Heart right ventricle (tissue), 16 donors: ENCODE measurements around the gene TMEM39A. TPM values are rescaled to one million over a fixed set of nuclear protein-coding genes. Genes with fewer than 3 reads are reported as not detected.

ENCODE experiments used
- ATAC-seq, 8 donors: fragments of 200-7000 bp; cut with Tn5 transposase; one replicate each; pipeline ENCODE4 v1.9.1; 2020; ENCODE audit warnings: mild to moderate bottlenecking in 8 of 8, moderate library complexity in 8 of 8, moderate number of reproducible peaks in 1 of 8
- DNase-seq, 2 donors: peaks; one replicate each; pipeline ENCODE4 v3.0.0-alpha.2; 2020
- H3K27ac ChIP-seq, 10 donors: fragments of 200-600 bp; sonication (generic) in 2 of 10; one replicate each; pipeline versions ENCODE4 v1.5.0 to v1.8.0; 2020 to 2022; ENCODE audit warnings: mild to moderate bottlenecking in 3 of 10
- H3K27me3 ChIP-seq, 7 donors: fragments of 200-600 bp; one replicate each; pipeline ENCODE4 v1.8.0; 2021 to 2022; ENCODE audit warnings: mild to moderate bottlenecking in 2 of 7
- H3K36me3 ChIP-seq, 9 donors: fragments of 200-600 bp; sonication (generic) in 1 of 9; one replicate each; pipeline versions ENCODE4 v1.5.0 to v1.8.0; 2020 to 2022; ENCODE audit warnings: mild to moderate bottlenecking in 2 of 9
- H3K4me1 ChIP-seq, 9 donors: fragments of 200-600 bp; sonication (generic) in 1 of 9; one replicate each; pipeline versions ENCODE4 v1.5.0 to v1.8.0; 2020 to 2022; ENCODE audit warnings: mild to moderate bottlenecking in 4 of 9
- H3K4me3 ChIP-seq, 10 donors: fragments of 200-600 bp; sonication (generic) in 2 of 10; one replicate each; pipeline versions ENCODE4 v1.5.0 to v1.8.0; 2020 to 2022; ENCODE audit warnings: mild to moderate bottlenecking in 7 of 10, moderate library complexity in 2 of 10
- H3K9me3 ChIP-seq, 11 donors: fragments of 200-600 bp in 10 of 11; sonication (generic) in 2 of 11; one replicate each; pipeline versions ENCODE4 v1.5.0 to v1.8.0; 2013 to 2022; ENCODE audit warnings: mild to moderate bottlenecking in 2 of 11, control low read depth in 1 of 11, moderate library complexity in 1 of 11
- WGBS, 2 donors: extraction: QIAGEN DNeasy Blood & Tissue Kit; methylation state at CpG; one replicate each; pipeline ENCODE4 v1.1.7; 2013; ENCODE audit warnings: inconsistent platforms in 1 of 2; 5-methylcytosine and 5-hydroxymethylcytosine counted together
- intact Hi-C, 10 donors: fragments of 100-400 bp; cut with DNase I; formaldehyde crosslinking; loops; one replicate each; pipeline versions ENCODE4 v1.11.1 to v1.14.2; 2022
- polyA plus RNA-seq, 2 donors: library from polyadenylated mRNA; stranded (reverse); fragments of 200-250 nt; gene quantifications; one replicate each; pipeline ENCODE4 v1.2.3, GENCODE V29; 2013
- total RNA-seq, 10 donors: library from RNA; stranded (reverse); fragmentation: NEBNext Ultra II Directional in 3 of 10; extraction: Animal tissue kit (Norgen Biotek cat#: 25700) in 3 of 10; gene quantifications; one replicate each; pipeline versions ENCODE4 v1.2.1 to v1.2.4, GENCODE V29; 2021 to 2023
- TF ChIP-seq, protein P1 (sequence below), 9 donors: fragments of 200-600 bp; sonication (generic) in 2 of 9; IDR thresholded peaks; one replicate each; pipeline versions ENCODE4 v1.5.0 to v1.8.0; 2021 to 2022; ENCODE audit warnings: antibody characterized with exemption in 9 of 9, mild to moderate bottlenecking in 5 of 9, moderate library complexity in 1 of 9
- donor health status: Arrhythmogenic right ventricular cardiomyopathy.
- donor health status: ischemic (EF 13 %, LVEDD 7.1; RV severe dilation, severe dysfunction).
- donor health status: healthy with polysubstance abuse.
- donor health status: DM: no; HTN: yes; CAD: no.
- donor health status: DM: no; HTN: no; CAD: no.
- donor health status: ischemic (EF 25% LVEDD 6.9; RV normal size, moderate dysfunction).
- donor health status: ischemic (EF 25% LVEDD 5.7; RV mildly dilated, moderate dysfunction).
- donor health status: healthy.
- donor health status: DM: yes; HTN: yes; CAD: no.
- donor health status: Ischemic cardiomyopathy.
- donor health status: ischemic (EF 35%, LVEDD 5.7; RV mildly dilated, moderate dysfunction).
- donor health status: nonischemic (EF 11% LVEDD 7.7; RV severe dilation, severe dysfunction).
- donor health status: DM: yes; HTN: yes; CAD: no.
- donor health status: PGD.
- donor health status: ischemic (EF 29% LVEDD 5.4; RV normal size, mild dysfunction).
- donor health status: nonischemic (EF 23%, LVEDD 6.1; RV moderate dilation, normal function).

Gene TMEM39A
- total and polyA plus RNA-seq, 12 donors = 8.4 to 25.8 (median 12.8) TPM

DNA sequence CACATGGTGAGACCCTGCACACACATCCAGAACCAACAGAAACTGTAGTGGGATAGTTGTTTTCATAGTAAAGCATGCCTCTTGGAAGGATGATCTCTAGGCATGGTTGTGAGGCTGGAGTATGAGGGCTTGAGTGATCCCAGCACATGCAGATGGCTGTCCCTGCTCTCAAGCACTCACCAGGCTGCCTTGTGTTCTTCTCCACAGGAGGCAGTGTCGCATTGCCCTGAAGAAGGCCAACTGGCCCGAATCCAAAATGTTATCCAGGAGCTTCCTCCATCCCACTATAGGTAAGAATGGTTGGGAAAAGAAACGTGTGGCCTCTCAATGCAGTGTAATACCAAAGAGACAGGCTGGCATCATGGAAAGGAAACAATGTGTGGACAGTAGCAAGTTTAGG, 82.7 kb downstream of the TMEM39A start:
- Histone ChIP-seq H3K27me3 (no peaks in the 10 kb centered on the region), H3K4me1 (peaks cover 0 to 16% (median 0%) of the 10 kb centered on the region in 9 donors), H3K27ac (no peak overlapping the region), H3K36me3 (peaks cover 0 to 99% (median 34%) of the 10 kb centered on the region in 9 donors), H3K9me3 (no peaks in the 10 kb centered on the region), H3K4me3 (no peak overlapping the region)
- TF ChIP-seq, protein P1, sequence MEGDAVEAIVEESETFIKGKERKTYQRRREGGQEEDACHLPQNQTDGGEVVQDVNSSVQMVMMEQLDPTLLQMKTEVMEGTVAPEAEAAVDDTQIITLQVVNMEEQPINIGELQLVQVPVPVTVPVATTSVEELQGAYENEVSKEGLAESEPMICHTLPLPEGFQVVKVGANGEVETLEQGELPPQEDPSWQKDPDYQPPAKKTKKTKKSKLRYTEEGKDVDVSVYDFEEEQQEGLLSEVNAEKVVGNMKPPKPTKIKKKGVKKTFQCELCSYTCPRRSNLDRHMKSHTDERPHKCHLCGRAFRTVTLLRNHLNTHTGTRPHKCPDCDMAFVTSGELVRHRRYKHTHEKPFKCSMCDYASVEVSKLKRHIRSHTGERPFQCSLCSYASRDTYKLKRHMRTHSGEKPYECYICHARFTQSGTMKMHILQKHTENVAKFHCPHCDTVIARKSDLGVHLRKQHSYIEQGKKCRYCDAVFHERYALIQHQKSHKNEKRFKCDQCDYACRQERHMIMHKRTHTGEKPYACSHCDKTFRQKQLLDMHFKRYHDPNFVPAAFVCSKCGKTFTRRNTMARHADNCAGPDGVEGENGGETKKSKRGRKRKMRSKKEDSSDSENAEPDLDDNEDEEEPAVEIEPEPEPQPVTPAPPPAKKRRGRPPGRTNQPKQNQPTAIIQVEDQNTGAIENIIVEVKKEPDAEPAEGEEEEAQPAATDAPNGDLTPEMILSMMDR (IDR thresholded peaks at IDR 0.05) = peak in 2 of 9 donors; percentile 11 to 22
- 42 to 64% methylated on average over 3 of the region's 3 CpGs for WGBS, 2 donors
- ATAC-seq (peak in 3 of 8 donors; percentile 28 to 45 (median 31)), DNase-seq (no peak)
- intact Hi-C loops = loop anchor here in 2 of 10 donors (1.0 to 10.0 kb wide), 2 partner anchors 50 to 236 kb away; partner anchors contain the start of gene TEX55 (in 1 of the 2)

Other genes starting within 250 kb of the TMEM39A start
- 10 to 100 TPM in 8 of 10 donors, 1 to 10 TPM in 2; 9.0 to 14.6 (median 11.6) TPM for gene B4GALT4, start 222.7 kb downstream of the TMEM39A start, total RNA-seq
- 10 to 100 TPM in 1 of 2 donors, 1 to 10 TPM in 1; 9.5 to 23.2 TPM for gene B4GALT4, start 222.7 kb downstream of the TMEM39A start, polyA plus RNA-seq
- gene ARHGAP31, start 169.2 kb downstream of the TMEM39A start, total RNA-seq = 10 to 100 TPM; 30.4 to 71.1 (median 37.2) TPM
- gene ARHGAP31, start 169.2 kb downstream of the TMEM39A start, polyA plus RNA-seq = 10 to 100 TPM; 10.6 to 11.9 TPM
- 10 to 100 TPM in 1 of 10 donors, 1 to 10 TPM in 9; 2.8 to 13.2 (median 6.7) TPM for gene POGLUT1, start 5.3 kb upstream of the TMEM39A start, total RNA-seq
- 10 to 100 TPM in 1 of 2 donors, 1 to 10 TPM in 1; 8.6 to 17.0 TPM for gene POGLUT1, start 5.3 kb upstream of the TMEM39A start, polyA plus RNA-seq
- 100 to 1,000 TPM; 213 to 379 (median 240) TPM for gene TIMMDC1, start 34.9 kb upstream of the TMEM39A start, total RNA-seq
- 100 to 1,000 TPM in 1 of 2 donors, 10 to 100 TPM in 1; 90.3 to 126 TPM for gene TIMMDC1, start 34.9 kb upstream of the TMEM39A start, polyA plus RNA-seq
- gene CD80, start 96.0 kb upstream of the TMEM39A start, total RNA-seq = 1 to 10 TPM in 1 of 10 donors, under 1 TPM in 4, not detected in 5; 0.12 to 1.6 (median 0.34) TPM
- gene CD80, start 96.0 kb upstream of the TMEM39A start, polyA plus RNA-seq = under 1 TPM in 1 of 2 donors, not detected in 1; 0.01 TPM
- gene ADPRH, start 115.9 kb upstream of the TMEM39A start, total RNA-seq = 10 to 100 TPM in 6 of 10 donors, 1 to 10 TPM in 4; 7.5 to 16.9 (median 12.6) TPM
- gene ADPRH, start 115.9 kb upstream of the TMEM39A start, polyA plus RNA-seq = 1 to 10 TPM; 5.6 to 7.9 TPM
- gene PLA1A, start 134.3 kb upstream of the TMEM39A start, total RNA-seq = 10 to 100 TPM in 1 of 10 donors, 1 to 10 TPM in 6, under 1 TPM in 3; 0.55 to 19.3 (median 1.9) TPM
- gene PLA1A, start 134.3 kb upstream of the TMEM39A start, polyA plus RNA-seq = 1 to 10 TPM; 1.1 to 3.7 TPM
- 100 to 1,000 TPM; 598 to 928 (median 732) TPM for gene POPDC2, start 197.0 kb upstream of the TMEM39A start, total RNA-seq
- 100 to 1,000 TPM; 351 to 805 TPM for gene POPDC2, start 197.0 kb upstream of the TMEM39A start, polyA plus RNA-seq
- gene COX17, start 213.8 kb upstream of the TMEM39A start, total RNA-seq = 100 to 1,000 TPM in 6 of 10 donors, 10 to 100 TPM in 4; 76.2 to 175 (median 107) TPM
- 100 to 1,000 TPM; 228 to 733 TPM for gene COX17, start 213.8 kb upstream of the TMEM39A start, polyA plus RNA-seq
- gene CFAP91, start 239.4 kb upstream of the TMEM39A start, total RNA-seq = under 1 TPM; 0.19 to 0.92 (median 0.49) TPM
- 1 to 10 TPM in 1 of 2 donors, under 1 TPM in 1; 0.25 to 1.6 TPM for gene CFAP91, start 239.4 kb upstream of the TMEM39A start, polyA plus RNA-seq